Sciatic nerve (tissue), 2 donors: Measurements from ENCODE around the gene OR2A5. TPM values are rescaled to one million over a fixed set of nuclear protein-coding genes. Genes with fewer than 3 reads are reported as not detected.
"Not testable (repeated sequence)": the region's sequence is repeated elsewhere in the genome, so short reads cannot be mapped to it uniquely, and the experiment has no call there.

ENCODE experiments used
- ATAC-seq: fragments of 200-7000 bp; cut with Tn5 transposase; one replicate; pipeline ENCODE4 v1.9.1; 2020; ENCODE audit warnings: mild to moderate bottlenecking, moderate library complexity
- DNase-seq: peaks from one replicate; pipeline ENCODE4 v3.0.0-alpha.2; 2020; ENCODE audit warnings: low spot score
- intact Hi-C: fragments of 100-400 bp; cut with DNase I; formaldehyde crosslinking; loops from one replicate; pipeline ENCODE4 v1.14.2; 2022
- total RNA-seq: library from RNA; stranded (reverse); fragmentation: NEBNext Ultra II Directional; extraction: Animal tissue kit (Norgen Biotek cat#: 25700); gene quantifications from one replicate; pipeline ENCODE4 v1.2.1, GENCODE V29; 2021
- donor health status: DM: no; HTN: no; CAD: no.
- donor health status: DM: no; HTN: no; CAD: no.

Gene OR2A5, protein sequence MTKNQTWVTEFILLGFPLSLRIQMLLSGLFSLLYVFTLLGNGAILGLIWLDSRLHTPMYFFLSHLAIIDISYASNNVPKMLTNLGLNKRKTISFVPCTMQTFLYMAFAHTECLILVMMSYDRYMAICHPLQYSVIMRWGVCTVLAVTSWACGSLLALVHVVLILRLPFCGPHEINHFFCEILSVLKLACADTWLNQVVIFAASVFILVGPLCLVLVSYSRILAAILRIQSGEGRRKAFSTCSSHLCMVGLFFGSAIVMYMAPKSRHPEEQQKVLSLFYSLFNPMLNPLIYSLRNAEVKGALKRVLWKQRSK
- total RNA-seq = not detected

DNA sequence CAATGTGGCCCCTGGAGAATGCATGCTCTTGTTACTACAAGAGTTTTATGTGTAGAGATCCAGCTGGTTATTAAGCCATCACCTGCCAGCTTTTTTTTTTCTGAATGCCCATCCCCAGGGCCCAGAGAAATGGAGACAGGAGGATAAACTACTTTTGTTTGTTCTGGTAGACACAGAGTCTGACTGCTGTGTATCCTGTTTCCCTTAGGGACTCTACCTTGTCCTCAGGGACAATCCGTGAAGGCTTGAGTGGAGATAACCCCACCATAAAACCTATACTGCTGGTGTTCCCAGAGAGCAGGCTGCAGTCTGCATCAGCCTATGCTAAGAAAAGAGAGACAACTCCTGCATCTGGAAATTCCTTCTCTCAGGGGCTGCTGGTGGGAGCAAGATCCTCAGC, at the start of gene OR2A5:
Gene OR2A5 (plus strand): TSS at position 301 of the 400 bp plus-strand sequence. CDS start 1,454 bp downstream, outside the sequence.
- DNase-seq (no peak), ATAC-seq (no peak)
- intact Hi-C loops = no loop called here

DNA sequence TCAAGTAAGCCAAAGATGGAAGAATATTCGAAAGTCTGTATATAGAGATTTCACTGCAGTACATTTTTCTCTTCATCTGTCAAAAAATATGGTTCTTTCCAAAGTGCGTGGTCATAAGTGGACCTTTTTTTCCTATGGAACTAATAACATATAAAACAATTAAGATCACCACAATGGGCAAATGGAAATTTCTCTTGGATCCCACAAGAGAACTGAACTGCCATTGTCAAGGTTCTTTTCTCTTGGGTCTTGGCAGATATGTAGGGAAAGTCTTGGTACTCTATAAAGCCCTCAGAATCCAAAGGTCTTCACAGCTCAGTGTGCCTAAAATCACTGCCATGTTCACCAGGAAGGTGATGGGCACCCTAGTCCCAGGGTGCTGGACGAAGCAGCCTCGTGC, 48.7 kb upstream of the OR2A5 start, which contains the start of gene OR6B1:
Gene OR6B1 (plus strand): TSS at position 301 of the 400 bp plus-strand sequence. CDS start 3,677 bp downstream, outside the sequence.
- no peak for DNase-seq
- ATAC-seq = no peak
- intact Hi-C loops = no loop called here

DNA sequence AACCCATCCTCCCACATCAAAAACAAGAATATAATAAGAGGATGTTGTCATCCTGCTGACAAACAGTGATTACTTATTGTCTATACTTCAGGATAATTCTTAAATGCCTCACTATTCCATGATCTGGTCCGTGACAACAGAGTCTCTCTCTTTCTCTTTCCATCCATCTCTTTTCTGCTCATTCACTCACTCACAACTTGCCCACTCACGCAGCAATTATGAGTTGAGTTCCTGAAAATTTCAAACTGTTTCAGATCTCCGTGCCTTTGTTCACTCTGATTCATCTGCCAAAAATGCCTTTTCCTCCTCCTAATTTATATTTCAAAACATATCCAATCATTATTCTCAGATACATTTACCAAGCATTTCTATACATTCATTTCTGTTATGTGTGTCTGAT, 47.2 kb upstream of the OR2A5 start:
- intact Hi-C loops = no loop called here

DNA sequence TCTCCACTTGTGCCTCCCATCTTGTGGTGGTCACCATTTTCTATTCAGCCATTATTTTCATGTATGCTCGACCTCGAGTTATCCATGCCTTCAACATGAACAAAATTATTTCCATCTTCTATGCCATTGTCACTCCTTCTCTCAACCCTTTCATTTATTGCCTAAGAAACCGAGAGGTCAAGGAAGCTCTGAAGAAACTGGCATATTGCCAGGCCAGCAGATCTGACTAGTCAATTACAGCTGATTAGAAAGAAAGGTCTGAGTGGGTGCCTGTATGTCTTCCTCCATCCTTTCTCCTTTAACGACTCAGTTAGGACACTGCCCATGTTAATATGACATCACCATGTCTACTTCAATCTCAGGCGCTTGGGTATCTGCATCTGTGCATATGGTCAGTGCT, 44.0 kb upstream of the OR2A5 start:
- DNase-seq (no peak), ATAC-seq (no peak)
- intact Hi-C loops = no loop called here

More for the DNA sequence above, 47.2 kb upstream of the OR2A5 start:
- DNase-seq = no peak
- ATAC-seq = no peak

DNA sequence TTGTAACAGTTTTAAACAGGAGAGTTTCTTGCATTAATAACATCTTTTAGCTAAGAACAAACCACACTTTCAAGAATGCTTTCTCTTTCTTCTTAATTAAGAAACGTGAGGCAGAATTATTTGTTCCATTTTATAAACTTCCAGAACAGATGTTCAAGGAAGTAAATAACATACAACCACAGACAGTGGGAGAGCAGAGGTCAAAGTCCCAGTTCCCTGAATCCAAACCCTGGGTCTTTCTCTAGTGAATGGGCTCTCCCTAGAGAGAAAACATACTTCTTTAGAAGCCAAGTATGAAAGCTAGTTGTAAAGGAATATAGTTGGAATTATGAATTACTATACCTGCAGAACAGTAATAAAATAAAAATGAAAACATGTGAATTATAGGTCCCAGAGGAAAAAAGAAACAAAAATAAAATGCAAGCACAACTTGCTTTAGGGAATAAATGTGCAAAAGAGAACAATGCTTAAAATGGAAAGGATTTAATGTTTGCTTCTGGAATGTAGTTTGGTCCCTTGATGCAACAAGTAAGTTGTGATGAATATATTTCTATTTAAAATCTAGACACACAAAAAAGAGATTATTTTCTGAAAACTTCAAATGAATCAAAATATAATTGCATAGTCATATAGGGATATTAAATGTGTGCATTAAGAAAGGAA, 42.6 kb upstream of the OR2A5 start:
- no peak for ATAC-seq
- DNase-seq = no peak
- intact Hi-C loops = no loop called here

DNA sequence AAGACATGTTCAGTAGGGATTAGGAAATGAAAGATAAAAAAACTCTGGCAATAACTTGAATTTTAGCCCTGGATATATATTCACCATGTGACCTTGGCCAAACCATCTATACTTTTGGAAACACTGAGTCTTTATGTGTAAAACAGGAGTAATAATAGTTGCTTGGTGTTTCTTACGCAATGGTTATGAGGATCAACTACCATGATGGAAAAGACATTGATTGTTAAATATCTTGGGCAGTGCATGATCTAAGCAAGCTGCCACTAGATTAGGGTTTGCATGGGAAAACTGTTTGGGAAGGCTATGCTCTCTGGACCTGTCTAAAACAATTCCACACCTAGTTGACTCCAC, 42.1 kb upstream of the OR2A5 start:
- no peak for DNase-seq
- no peak for ATAC-seq
- intact Hi-C loops = no loop called here

DNA sequence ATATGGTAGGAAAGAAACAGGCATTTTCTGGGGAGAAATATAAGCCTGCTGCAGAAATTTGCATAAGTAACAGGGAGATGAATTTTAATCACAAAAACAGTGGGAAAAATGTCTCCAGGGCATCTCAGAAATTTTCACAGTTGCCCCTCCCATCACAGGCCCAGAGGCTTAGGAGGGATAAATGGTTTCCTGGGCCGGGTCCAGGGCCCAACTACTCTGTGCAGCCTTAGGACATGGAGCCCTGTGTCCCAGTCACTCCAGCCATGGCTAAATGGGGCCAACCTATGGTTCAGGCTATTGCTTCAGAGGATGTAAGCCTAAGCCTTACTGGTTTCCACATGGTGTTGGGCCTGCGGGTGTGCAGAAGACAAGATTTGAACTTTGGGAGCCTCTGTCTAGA, 39.4 kb upstream of the OR2A5 start:
- DNase-seq (no peak), ATAC-seq (no peak)
- intact Hi-C loops = no loop called here

DNA sequence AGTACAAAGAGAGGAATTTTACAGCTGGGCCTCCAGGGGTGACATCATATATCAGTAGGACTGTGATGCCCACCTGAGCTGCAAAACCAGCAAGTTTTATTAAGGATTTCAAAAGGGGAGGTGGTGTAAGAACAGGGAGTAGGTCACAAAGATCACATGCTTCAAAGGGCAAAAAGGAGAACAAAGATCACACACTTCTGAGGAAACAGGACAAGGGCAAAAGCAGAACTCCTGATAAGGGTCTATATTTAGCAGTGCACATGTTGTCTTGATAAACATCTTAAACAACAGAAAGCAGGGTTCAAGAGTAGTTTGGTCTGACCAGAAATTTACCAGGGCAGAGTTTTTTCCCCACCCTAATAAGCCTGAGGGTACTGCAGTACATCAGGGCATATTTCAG, 38.7 kb upstream of the OR2A5 start:
- DNase-seq, intact Hi-C loops, ATAC-seq: not testable (repeated sequence)

DNA sequence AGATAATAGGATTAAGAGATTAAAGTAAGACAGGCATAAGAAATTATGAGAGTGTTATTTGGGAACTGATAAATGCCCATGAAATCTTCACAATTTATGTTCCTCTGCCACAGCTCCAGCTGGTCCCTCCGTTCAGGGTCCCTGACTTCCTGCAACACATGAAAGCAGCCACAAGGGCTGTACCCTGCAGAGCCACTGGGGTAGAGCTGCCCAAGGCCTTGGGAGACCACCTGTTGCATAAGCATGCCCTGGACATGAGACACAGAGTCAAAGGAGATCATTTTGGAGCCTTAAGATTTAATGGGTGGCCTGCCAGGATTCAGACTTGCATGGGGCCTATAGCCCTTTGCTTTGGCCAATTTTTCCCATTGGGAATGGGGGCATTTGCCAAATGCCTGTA, 37.9 kb upstream of the OR2A5 start:
- DNase-seq, intact Hi-C loops, ATAC-seq: not testable (repeated sequence)

DNA sequence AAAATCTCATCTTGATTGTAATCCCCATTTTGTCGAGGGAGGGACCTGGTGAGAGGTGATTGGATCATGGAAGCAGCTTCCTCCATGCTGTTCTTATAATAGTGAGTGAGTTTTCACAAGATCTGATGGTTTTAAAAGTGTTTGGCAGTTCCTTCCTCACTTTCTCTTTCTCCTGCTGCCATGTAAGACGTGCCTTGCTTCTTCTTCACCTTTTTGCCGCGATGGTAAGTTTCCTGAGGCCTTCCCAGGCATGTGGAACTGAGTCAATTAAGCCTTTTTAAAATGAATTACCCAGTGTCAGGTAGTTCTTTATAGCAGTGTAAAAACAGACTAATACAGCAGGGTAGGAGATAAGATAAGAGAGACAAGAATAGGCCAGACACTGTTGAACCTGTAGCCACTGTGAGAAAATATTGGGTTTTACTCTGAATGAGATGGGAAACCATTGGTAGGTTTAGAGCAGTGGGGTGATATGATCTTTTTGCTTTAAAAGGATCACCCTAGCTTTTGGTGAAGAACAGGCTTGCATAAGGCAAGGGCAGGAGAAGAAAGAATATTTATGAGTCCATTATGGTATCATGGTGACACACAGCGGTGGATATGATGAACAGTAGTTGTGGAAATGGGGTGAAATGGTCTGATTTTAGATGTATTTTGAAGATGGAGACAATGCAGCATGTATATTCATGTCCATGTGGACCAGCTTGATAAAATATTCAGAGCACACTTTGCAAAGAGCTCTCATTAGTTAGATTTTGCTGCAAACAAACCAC, 37.1 kb upstream of the OR2A5 start:
- ATAC-seq (no peak), DNase-seq (no peak)
- intact Hi-C loops = no loop called here

DNA sequence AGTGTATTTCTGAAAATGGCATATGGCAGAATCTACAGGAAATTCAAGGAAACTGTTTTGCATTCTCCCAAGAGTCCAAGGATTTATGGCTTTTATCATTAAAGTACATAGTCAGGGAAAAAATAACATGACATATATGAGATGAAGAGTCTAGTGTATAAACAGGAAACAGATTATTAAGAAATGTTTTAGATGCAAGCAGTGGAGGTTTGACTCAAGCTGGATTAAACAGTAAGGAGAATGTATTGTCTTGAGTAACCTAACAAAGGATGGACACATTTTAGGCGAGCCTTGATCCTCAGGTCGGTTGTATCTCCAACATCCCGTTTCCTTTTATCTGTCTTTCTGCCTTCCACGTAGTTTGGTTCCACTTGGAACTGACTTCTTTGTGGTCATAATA, 30.7 kb upstream of the OR2A5 start:
- intact Hi-C loops = no loop called here
- DNase-seq = no peak
- ATAC-seq = no peak

DNA sequence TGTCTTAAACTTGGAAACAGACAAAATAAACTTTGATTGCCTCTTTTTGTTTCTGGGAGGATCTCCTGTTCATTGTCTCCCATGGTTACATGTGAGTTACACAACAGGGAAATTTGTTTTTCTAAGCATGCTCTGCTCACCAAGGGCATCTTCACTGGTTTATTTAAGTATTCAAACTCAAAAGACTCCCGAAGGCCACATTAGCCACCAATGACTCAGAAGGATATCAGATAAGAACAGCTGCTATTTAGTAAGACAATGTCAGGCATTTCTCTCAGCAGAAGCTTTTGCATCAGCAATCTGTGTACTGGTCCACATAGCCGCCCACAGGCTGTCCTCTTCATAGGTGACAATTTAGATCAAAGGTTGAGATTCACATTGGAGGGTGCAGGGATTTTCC, 29.3 kb upstream of the OR2A5 start:
- intact Hi-C loops = no loop called here
- peak; percentile 94 for ATAC-seq
- no peak for DNase-seq

DNA sequence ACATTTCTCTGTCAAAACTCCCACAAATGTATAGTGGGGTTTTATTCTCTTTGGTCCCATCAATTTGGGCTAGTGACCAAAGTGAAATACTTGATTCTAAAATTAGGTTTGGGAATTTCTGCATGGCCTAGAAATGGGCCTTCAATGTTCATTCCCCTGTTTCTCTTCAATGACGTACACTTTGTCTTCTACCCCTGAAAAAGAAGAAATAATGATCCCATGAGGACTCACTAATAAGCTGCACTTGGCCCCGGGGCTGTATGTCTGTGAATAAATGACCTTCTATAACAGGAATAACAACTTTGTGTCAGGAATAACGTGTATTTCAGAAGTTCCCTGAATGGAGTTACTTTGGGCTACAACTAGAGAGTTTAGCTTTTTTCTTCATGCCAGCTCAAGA, 28.4 kb upstream of the OR2A5 start:
- DNase-seq = no peak
- no peak for ATAC-seq
- intact Hi-C loops = no loop called here

DNA sequence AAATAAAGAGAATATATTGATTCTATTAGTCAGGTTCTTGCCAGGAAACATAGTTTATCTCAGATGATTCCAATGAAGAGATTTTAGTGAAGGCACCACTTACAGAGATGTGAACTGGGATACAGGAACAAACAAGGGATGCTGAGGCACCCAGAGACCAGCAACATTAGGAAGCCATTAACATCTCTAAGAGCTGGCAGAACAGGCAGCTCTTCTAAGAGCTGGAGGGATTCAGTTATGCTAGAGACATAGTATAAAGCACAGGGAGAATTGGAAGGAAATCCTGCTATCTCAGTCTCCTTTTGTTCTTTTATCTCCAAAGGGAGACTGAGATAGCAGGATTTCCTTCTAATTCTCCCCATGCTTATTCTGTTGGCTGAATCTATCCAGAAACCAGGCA, 26.6 kb upstream of the OR2A5 start:
- ATAC-seq (no peak), DNase-seq (no peak)
- intact Hi-C loops = no loop called here

DNA sequence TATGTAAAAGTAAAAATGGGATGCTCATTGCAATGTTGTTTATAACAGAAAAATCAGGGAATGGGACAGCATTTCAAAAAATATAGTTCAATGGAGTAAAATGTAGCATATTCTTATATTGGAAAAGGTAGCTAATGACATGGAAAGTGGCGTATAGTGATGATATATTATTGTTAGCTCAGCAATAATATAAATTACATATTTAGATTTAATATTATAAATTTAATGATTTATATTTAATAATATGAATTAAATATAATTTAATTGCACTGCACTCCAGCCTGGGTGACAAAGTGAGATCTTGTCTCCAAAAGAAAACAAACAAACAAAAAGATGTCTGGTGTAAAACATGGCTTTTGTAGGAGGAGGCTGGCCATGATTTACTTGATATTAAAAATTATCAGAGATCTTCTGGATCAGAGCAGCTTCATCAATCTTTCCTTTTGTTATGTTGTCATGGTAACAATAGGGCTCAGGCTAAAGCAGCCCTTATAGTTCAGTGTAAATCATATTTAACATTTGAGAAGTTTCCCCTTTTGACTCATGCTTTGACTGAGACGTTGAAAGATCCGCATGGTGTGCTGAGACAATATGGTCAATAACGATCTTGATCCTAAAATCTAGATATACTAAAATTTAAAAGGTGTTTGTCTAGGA, 25.4 kb upstream of the OR2A5 start:
- ATAC-seq (no peak), DNase-seq (no peak)
- intact Hi-C loops = no loop called here

DNA sequence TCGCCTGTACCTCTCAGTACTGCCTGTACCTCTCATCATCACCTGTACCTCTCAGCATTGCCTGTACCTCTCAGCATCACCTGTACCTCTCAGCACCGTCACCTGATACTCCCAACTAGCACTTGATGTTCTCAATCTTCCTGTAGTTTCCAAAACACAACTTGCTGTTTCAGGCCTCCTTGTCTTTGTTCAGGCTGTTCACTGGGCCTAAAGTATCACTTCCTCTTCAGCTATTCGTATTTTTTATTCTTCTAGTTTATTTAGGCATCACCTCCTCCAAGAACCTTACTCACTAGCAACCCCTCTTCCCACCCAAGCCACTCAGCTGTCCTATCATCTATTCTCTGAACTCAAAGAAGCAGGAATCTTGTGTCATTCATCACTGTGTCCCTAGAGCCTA, 24.5 kb upstream of the OR2A5 start:
- ATAC-seq (no peak), DNase-seq (no peak)
- intact Hi-C loops = no loop called here

DNA sequence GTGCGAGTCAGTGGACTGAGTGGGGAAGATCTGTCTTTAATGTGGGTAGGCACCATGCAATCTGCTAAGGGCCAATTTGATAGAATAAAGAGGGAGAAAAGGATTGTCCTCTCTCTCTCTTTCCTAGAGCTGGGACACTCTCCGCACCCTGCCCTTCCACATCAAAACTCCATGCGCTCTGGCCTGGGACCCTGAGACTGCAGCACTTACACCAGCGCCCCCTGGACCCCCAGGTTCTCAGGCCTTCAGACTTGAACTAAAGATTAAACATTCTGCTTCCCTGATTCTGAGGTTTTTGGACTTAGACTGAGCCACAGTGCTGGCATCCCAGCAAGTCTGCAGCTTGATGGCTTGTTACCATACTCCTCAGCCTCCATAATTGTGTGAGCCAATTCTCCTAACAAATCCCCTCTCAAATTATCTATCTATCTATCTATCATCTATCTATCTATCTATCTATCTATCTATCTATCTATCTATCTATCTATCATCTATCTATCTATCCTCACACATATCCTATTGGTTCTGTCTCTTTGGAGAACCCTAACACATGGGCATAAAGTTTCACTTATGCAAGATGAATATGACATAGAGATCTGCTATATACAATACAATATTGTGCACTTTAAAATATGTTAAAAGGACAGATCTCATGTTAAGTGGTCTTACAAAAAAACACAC, 22.4 kb upstream of the OR2A5 start:
- intact Hi-C loops = no loop called here
- DNase-seq = no peak
- ATAC-seq = no peak

DNA sequence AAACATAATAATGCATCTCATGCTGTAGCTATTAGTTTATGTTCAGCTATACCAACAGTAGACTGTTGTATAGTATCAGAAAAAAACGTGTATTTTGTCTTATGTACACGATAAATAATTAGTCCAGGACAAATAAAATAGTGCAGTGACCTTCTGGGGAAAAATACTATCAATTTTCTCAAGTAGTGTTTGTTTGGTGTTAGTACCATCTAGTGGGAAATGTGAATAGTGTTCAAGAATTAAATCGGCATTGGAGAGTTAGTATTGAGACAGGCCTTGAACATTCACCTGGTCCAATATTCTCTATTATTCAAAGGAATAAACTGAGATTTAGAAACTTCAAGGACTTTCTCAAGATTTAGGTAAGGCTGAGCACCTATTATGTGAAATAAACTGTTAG, 21.7 kb upstream of the OR2A5 start:
- no peak for DNase-seq
- ATAC-seq = peak; percentile 62
- intact Hi-C loops = no loop called here

DNA sequence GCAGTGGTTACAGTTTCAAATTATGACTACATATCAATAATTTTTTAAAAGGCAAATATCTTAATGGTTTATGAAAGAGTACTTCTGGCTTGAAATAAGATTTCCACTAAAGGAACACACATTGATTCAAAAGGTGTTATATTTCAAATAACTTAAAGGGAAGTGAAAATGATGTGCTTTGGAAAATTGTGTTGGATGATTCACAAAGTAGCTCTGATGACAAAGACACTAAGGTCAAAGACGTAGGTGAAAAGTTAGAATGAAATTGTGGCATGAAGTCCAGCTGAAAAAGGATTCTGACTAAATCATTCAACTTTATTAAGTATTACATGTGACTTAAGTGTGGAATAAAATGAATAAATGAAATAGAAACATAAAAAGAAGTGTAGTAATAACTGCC, 20.8 kb upstream of the OR2A5 start:
- no peak for DNase-seq
- intact Hi-C loops = no loop called here

More for the DNA sequence above, 20.8 kb upstream of the OR2A5 start:
- no peak for ATAC-seq
